Kidney glomerular epithelial cell (primary cell): Measurements from ENCODE around the gene KLHL21.

Experiments used
- DNase-seq: peaks from one replicate; lab custom pipeline; 2025; lab: John Stamatoyannopoulos, UW

Gene KLHL21

GRCh38 chr1:6554031-6554906, 48.4 kb downstream of the KLHL21 start, which contains the start of gene NOL9:
NOL9 (minus strand) TSS chr1:6554513; CDS start chr1:6554502, 11 bp downstream.
- DNase-seq = peak; percentile 67

GRCh38 chr1:6547301-6547700, 55.4 kb downstream of the KLHL21 start:
- no peak for DNase-seq

- no peak for DNase-seq
Measured at GRCh38 chr1:6546326-6546725, 56.3 kb downstream of the KLHL21 start.

GRCh38 chr1:6545276-6546112, 57.2 kb downstream of the KLHL21 start:
- no peak for DNase-seq

GRCh38 chr1:6544831-6545230, 57.8 kb downstream of the KLHL21 start:
- DNase-seq = no peak
